ENCODE results near the gene NBPF1.
"Not testable (repeated sequence)": the region's sequence is repeated elsewhere in the genome, so short reads cannot be mapped to it uniquely, and the experiment has no call there.

Gene NBPF1

GRCh38 chr1:16605532-16606505, 7.5 kb downstream of the NBPF1 start:
- DNase-seq, result no peak

GRCh38 chr1:16605213-16605525, 8.2 kb downstream of the NBPF1 start:
- no peak for DNase-seq

- not testable (repeated sequence) for DNase-seq
Measured at GRCh38 chr1:16604514-16605212, 8.7 kb downstream of the NBPF1 start.

GRCh38 chr1:16603623-16604022, 9.7 kb downstream of the NBPF1 start:
- DNase-seq, result not testable (repeated sequence)

- DNase-seq, result not testable (repeated sequence)
Measured at GRCh38 chr1:16602336-16603011, 10.9 kb downstream of the NBPF1 start.

- DNase-seq, result not testable (repeated sequence)
Measured at GRCh38 chr1:16600855-16601786, 12.2 kb downstream of the NBPF1 start.

GRCh38 chr1:16599326-16599725, 14.0 kb downstream of the NBPF1 start:
- DNase-seq, result not testable (repeated sequence)

GRCh38 chr1:16595216-16595615, 18.1 kb downstream of the NBPF1 start:
- not testable (repeated sequence) for DNase-seq

GRCh38 chr1:16591845-16592244, 21.5 kb downstream of the NBPF1 start:
- DNase-seq, result not testable (repeated sequence)

- DNase-seq, result not testable (repeated sequence)
Measured at GRCh38 chr1:16588081-16588480, 25.3 kb downstream of the NBPF1 start.

GRCh38 chr1:16587639-16588038, 25.7 kb downstream of the NBPF1 start:
- DNase-seq, result not testable (repeated sequence)

- DNase-seq, result not testable (repeated sequence)
Measured at GRCh38 chr1:16565324-16565723, 48.0 kb downstream of the NBPF1 start.

- DNase-seq, result not testable (repeated sequence)
Measured at GRCh38 chr1:16561035-16561434, 52.3 kb downstream of the NBPF1 start.

GRCh38 chr1:16560498-16560897, 52.9 kb downstream of the NBPF1 start:
- DNase-seq, result not testable (repeated sequence)

- DNase-seq, result not testable (repeated sequence)
Measured at GRCh38 chr1:16559688-16560087, 53.7 kb downstream of the NBPF1 start.

- DNase-seq, result not testable (repeated sequence)
Measured at GRCh38 chr1:16557034-16557433, 56.3 kb downstream of the NBPF1 start.

- not testable (repeated sequence) for DNase-seq
Measured at GRCh38 chr1:16553244-16553643, 60.1 kb downstream of the NBPF1 start.

- not testable (repeated sequence) for DNase-seq
Measured at GRCh38 chr1:16550212-16550918, 63.0 kb downstream of the NBPF1 start.

- DNase-seq, result not testable (repeated sequence)
Measured at GRCh38 chr1:16549545-16549944, 63.8 kb downstream of the NBPF1 start.

GRCh38 chr1:16547502-16548241, 65.7 kb downstream of the NBPF1 start:
- not testable (repeated sequence) for DNase-seq

GRCh38 chr1:16545682-16546095, 67.7 kb downstream of the NBPF1 start:
- DNase-seq, result not testable (repeated sequence)
